Left renal cortex interstitium (tissue), 4 donors: ENCODE measurements around the gene PRKAR1B. TPM values are rescaled to one million over a fixed set of nuclear protein-coding genes. Genes with fewer than 3 reads are reported as not detected.

ENCODE experiments used
- DNase-seq, 4 donors: peaks; one replicate each; pipeline ENCODE4 v3.0.0-alpha.2; 2013; ENCODE audit warnings: low read depth in 4 of 4, low spot score in 2 of 4, missing footprints in 1 of 4
- polyA plus RNA-seq, 4 donors: library from polyadenylated mRNA; unstranded; fragments of 120-200 nt; gene quantifications; one replicate each; pipeline ENCODE4 v1.2.1, GENCODE V29; 2013; ENCODE audit not compliant: insufficient read length in 4 of 4

Gene PRKAR1B
- polyA plus RNA-seq, 4 donors = 39.3 to 48.7 (median 42.8) TPM

GRCh38 chr7:577741-578370, 149.2 kb downstream of the PRKAR1B start:
- DNase-seq = no peak

DNA sequence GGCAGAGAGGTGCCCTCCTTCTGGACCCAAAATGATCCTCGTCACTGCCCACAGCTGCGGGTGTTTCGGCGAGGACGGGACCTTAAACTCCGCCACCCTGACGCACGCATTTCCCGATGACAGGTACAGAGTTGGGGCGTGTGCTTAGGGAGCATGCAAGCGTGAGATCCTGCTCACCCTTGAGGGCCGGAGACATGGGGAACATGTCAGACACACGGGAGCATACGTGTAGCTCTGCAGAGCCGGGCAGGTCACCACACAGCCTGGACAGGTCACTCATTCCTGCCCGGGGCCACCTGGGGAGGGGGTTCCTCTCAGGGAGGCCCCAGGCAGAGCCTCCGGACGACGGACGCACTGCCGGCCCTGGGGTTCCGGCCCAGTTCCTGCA, 149.8 kb downstream of the PRKAR1B start:
- DNase-seq = no peak

DNA sequence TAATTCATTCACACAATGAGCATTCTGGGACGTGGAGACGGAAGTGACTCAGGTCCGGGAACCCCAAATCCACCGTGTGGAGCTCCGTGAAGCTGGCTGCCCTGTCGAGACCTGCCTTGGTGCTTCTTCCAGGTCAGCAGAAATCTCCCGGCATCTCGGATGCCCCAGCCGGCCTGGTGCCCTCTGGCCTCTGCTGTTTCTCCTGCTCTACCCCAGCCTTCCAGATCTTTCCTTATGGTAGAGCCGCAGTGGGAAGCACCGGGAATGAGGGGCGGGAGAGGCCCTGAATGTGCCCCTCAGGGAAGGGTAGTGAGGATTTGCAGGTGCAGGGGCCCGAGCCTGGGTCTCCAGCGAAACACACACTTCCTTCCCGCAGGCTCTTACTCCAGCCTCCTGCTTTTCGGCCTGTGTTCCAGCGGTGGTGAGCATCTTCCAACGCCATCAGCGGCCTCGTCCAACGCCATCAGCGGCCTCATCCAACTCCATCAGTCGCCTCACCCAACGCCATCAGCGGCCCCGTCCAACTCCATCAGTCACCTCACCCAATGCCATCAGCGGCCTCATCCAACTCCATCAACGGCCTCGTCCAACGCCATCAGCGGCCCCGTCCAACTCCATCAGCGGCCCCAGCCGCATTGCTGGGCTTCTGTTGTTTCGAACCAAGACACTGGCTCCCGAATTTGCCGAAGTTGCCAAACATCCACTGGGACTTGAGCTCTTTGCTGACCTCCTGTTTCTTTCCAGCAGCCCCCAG, 150.4 kb downstream of the PRKAR1B start:
- DNase-seq = no peak

DNA sequence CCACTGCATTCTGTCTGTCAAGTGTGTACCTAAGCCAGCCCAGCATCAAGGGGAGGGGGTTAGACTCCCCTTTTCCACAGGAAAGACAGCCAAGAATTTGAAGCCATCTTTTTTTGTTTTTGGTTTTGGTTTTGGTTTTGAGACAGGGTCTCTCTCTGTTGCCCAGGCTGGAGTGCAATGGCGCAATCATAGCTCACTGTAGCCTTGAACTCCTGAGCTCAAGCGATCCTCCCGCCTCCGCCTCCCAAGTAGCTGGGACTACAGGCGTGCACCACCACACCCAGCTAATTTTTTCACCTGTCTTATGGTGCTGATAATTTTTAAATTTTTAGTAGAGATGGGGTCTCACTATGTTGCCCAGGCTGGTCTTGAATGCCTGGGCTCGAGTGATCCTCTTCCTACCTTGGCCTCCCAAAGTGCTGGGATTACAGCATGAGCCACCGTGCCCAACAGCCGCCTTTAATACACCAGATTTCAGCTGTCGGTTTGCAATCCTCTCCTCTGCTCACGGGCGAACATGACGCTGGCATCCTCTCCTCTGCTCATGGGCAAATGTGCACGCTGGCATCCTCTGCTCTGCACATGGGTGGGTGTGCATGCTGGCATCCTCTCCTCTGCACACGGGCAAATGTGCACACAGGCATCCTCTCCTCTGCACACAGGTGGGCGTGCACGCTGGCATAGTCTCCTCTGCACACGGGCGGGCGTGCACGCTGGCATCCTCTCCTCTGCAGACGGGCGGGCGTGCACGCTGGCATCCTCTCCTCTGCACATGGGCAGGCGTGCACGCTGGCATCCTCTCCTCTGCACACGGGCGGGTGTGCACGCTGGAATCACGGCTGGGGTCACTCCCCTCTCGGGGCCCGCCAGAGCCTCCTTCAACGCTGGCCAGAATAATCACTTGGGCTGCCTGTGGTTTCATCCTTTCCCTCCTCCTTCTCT, 151.4 kb downstream of the PRKAR1B start:
- no peak for DNase-seq

GRCh38 chr7:574661-575395, 152.3 kb downstream of the PRKAR1B start:
- DNase-seq = no peak

DNA sequence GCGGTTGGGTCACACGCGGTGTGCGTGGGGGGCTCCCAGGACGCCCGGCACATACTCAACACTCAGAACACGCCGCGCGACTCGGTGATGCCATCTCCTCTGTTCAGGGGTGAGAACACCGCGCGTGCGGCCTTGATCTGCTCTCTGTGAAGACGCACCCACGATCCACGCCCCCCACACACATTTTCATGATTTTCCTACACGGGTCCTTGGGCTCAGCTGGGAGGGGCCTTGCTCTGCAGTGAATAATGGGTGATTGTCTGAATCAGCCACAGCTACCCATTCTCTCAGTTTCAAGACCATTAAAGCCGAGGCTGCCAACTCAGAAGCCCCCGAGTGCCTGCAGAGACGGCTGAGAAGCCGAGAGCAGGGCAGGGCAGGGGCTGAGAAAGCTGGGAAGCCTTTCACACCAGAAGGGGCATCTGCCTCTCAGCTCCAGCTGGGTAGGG, 153.1 kb downstream of the PRKAR1B start:
- DNase-seq = no peak

- DNase-seq = no peak
Measured at GRCh38 chr7:573269-573932, 153.7 kb downstream of the PRKAR1B start.

DNA sequence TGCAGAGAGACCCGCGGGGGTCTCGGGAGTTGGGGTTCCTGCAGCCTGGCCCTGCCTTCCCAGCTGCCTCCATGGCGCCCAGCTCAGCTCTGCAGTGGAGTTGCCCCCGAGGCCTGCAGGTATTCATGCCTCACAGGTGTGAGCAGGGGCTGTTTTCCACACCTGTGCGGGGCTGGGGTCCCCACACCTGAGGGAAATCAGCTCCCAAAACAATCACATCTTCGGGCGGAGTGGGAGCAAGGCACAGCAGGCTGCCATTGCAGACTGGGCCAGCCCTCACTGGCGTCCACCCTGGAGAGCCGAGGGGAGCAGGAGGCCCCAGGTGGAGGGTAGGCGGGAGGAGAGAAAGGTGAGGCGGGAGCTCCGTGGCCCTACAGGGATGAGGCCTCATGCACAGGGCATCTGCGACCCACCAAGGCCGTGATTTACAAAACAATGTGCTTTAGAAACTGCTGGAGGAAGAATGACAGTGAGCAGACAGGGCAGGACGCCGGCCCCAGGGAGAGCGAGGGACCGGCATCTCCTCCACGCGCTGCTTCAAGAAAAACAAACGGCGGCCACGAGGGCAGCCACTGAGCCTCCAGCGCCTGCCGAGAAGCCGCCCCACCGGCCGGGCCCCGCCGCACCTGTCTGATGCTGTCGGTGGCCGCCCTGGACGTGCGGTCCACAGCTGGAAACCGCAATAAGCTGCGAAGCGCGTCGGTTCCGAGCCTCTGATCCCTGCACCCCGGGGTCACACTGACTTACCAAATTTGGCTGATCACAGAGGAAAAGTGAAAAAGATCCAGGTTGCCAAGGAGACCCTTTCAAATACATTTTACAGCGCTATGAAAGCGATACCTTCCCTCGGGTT, 154.4 kb downstream of the PRKAR1B start:
- DNase-seq = no peak

DNA sequence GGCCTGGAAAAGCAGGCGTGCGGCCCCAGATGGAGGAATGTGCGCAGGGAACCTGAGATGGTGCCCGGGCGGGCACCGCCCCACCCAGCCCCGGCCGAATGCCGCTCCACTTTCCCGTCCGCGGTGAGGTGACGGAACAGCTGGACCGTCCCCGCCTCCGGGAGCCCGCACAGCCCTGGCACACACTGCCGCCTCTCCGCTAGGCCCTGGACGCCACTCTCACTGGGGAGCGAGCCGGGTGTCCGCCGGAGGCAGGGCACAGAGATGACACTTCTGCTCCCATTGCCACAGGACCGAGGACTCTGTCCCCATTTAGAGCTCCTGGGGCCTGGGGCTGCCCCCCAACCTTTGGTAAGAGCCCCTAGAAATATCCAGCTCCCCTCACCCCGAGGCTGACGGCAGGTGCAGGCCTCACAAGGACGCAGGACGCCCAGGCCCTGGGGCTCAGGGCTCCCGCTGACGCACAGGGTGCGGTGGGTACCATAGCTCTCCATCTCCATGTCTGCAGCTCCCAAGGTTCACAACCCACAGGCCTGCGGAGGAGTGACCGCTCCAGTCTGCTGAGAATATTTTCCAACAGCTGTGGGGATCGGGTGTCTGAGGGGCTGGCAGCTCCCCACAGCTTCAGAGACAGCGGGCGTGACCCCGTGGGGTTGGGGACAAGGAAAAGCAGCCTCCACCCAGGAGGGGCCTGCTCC, 155.2 kb downstream of the PRKAR1B start:
- no peak for DNase-seq

GRCh38 chr7:571096-571717, 155.9 kb downstream of the PRKAR1B start:
- no peak for DNase-seq

- DNase-seq = no peak
Measured at GRCh38 chr7:570801-571070, 156.3 kb downstream of the PRKAR1B start.

- DNase-seq = no peak
Measured at GRCh38 chr7:569996-570800, 156.9 kb downstream of the PRKAR1B start.

- DNase-seq = no peak
Measured at GRCh38 chr7:569071-569855, 157.8 kb downstream of the PRKAR1B start.

DNA sequence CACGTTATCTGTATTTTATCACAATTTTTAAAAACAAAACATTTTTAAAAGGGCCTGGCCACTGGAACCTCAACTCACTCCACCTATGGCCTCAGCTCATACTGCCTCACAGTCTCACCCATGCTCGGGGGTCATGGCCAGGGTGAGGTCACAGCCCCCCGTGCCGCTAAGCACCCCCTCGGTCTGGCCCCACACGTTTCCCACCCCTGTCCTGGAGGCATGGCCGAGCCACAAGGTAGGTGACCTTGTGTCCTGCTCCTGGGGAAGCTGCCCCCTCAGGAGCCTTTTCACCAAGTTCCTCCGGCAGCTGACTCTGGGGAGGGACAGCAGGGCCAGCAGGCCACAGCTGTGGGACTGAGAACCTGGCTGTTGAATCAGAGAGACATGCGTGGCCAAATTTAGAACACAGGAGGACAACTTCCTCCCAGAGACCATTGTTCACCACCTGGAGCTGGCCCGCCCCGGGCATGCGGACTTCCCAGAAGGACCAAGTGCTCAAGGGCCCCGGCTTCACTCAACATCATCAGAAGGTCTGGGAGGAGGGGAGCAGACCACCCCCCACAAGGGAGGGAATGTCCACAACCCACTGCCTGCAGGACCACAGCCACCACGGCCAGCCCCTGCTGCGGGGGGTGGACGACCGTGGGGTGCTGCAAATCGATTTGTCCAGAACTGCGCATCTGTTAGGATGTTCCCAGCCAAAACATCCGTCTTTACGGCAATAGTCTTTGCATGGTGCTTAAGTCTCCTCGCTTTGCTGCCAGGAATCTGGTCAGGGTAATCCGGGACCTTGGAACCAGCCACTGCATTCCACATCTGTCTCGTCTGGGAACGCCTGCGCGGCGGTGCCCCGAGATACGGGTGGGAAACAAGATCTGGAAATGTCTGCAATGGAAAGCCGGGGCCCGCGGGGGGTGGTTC, 158.8 kb downstream of the PRKAR1B start:
- no peak for DNase-seq

- no peak for DNase-seq
Measured at GRCh38 chr7:567305-567883, 159.7 kb downstream of the PRKAR1B start.
